ENCODE results near the gene AP3M1.

- TF ChIP-seq CTCF (IDR thresholded peaks at IDR 0.05 in 8 of 11, conservative IDR thresholded peaks at IDR 0.05 in 3 of 11) (no peak), POLR2AphosphoS5 (IDR thresholded peaks at IDR 0.05) (no peak), POLR2A (IDR thresholded peaks at IDR 0.05) (no peak)
These were observed 6.3 kb upstream of the AP3M1 start for GRCh38 chr10:74156919-74157289.
